Measurements from ENCODE around the gene KRTAP20-1.

The KRTAP20-1 gene

GRCh38 chr21:30590297-30590696 lies 25.9 kb upstream of the KRTAP20-1 start, which contains the start of gene KRTAP22-2:
TSS of gene KRTAP22-2 (minus strand) at chr21:30590397.
- POLR2A ChIA-PET, result no interaction called here
- CTCF ChIA-PET, result no interaction called here

GRCh38 chr21:30592140-30592539 lies 24.1 kb upstream of the KRTAP20-1 start, which contains the start of gene KRTAP6-3:
TSS of gene KRTAP6-3 (plus strand) at chr21:30592440. CDS start at chr21:30592446, 6 bp downstream.
- ChIA-PET CTCF (no interaction called here), POLR2A (no interaction called here)
- no peak for DNase-seq (ENCODE audit: low read depth, low spot score)
- no peak for TF ChIP-seq CTCF (IDR thresholded peaks at IDR 0.05; ENCODE audit: insufficient read depth, low read length, missing control alignments)
- H3K4me3 ChIP-seq (ENCODE audit: low read depth, low read length), result no peak within 1 kb of the TSS

More at GRCh38 chr21:30590297-30590696, 25.9 kb upstream of the KRTAP20-1 start, which contains the start of gene KRTAP22-2:
- TF ChIP-seq CTCF (IDR thresholded peaks at IDR 0.05; ENCODE audit: insufficient read depth, low read length, missing control alignments), result no peak
- no peak for DNase-seq (ENCODE audit: low read depth, low spot score)
- no peak within 1 kb of the TSS for H3K4me3 ChIP-seq (ENCODE audit: low read depth, low read length)

- H3K4me3 ChIP-seq (ENCODE audit: low read depth, low read length), result no peak within 1 kb of the TSS
- ChIA-PET POLR2A (no interaction called here), CTCF (no interaction called here)
- no peak for DNase-seq (ENCODE audit: low read depth, low spot score)
- no peak for TF ChIP-seq CTCF (IDR thresholded peaks at IDR 0.05; ENCODE audit: insufficient read depth, low read length, missing control alignments)
These were observed 17.4 kb upstream of the KRTAP20-1 start, which contains the start of gene KRTAP6-2 for GRCh38 chr21:30598802-30599201. TSS of gene KRTAP6-2 (minus strand) at chr21:30598902. CDS start at chr21:30598874, 28 bp downstream.

GRCh38 chr21:30600787-30601186 lies 15.4 kb upstream of the KRTAP20-1 start, which contains the start of gene KRTAP22-1:
TSS of gene KRTAP22-1 (plus strand) at chr21:30601087.
- DNase-seq (ENCODE audit: low read depth, low spot score), result no peak
- CTCF ChIA-PET, result no interaction called here
- POLR2A ChIA-PET, result no interaction called here
- H3K4me3 ChIP-seq (ENCODE audit: low read depth, low read length), result no peak within 1 kb of the TSS
- no peak for TF ChIP-seq CTCF (IDR thresholded peaks at IDR 0.05; ENCODE audit: insufficient read depth, low read length, missing control alignments)

GRCh38 chr21:30605968-30606367 lies 10.3 kb upstream of the KRTAP20-1 start:
- no peak for TF ChIP-seq CTCF (IDR thresholded peaks at IDR 0.05; ENCODE audit: insufficient read depth, low read length, missing control alignments)
- POLR2A ChIA-PET, result no interaction called here
- no peak overlapping the region for H3K4me3 ChIP-seq (ENCODE audit: low read depth, low read length)
- CTCF ChIA-PET, result no interaction called here
- no peak for DNase-seq (ENCODE audit: low read depth, low spot score)

- no peak for TF ChIP-seq CTCF (IDR thresholded peaks at IDR 0.05; ENCODE audit: insufficient read depth, low read length, missing control alignments)
- CTCF ChIA-PET, result no interaction called here
- DNase-seq (ENCODE audit: low read depth, low spot score), result no peak
- H3K4me3 ChIP-seq (ENCODE audit: low read depth, low read length), result no peak overlapping the region
- POLR2A ChIA-PET, result no interaction called here
These were observed 4.1 kb upstream of the KRTAP20-1 start for GRCh38 chr21:30612132-30612531.
